Stimulated activated CD4-positive, alpha-beta T cell treated with anti-CD3 and anti-CD28 coated beads, Interleukin-4, amount 100 ng/mL, for 4 hours (primary cell): ENCODE data around the gene ACTR1A.
"Not testable (repeated sequence)": the region's sequence is repeated elsewhere in the genome, so short reads cannot be mapped to it uniquely, and the experiment has no call there.

Source experiments
- DNase-seq, 2 experiments: peaks; one replicate each; pipeline ENCODE4 v3.0.0-alpha.2; 2020

The ACTR1A gene

DNA sequence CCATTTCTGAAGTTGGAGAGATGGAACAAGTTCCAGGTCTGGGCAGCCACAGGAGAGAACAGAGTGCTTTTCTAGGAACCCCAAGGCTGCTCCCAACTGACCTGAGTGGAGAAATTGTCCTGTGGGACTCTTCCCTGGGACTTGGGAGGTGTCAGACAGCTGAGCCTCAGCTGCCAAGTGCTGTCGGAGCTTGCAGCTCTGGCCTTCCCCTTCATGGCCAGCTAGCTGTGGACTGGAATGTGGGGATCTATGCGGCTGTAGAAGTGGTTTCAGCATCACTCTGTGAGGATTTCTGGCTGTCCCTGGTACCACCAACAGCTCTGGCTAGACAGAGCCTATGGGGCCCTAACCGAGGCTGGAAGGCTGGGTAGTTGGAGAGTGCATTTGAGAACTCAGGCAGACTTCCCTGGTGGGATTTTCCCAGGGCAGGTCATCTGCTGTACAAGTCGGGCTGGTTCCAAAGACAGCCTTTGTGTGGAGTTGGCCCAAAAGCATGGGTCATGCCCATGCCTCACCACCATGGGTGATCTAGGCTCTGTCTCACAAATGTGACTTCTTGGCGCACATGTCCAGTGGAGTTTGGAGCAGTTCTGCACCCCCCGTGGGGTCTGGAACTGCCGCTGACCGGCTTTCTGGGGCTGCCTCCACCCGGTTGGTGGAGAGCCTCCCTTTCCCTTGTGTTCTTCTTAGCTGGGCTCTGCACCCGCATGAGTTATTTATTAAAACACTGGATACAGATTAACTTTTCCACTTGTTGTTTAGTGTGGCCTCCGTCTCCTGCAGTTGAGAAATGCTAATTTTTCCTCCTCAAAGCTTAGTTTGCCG, 12.2 kb upstream of the ACTR1A start:
- no peak for DNase-seq

DNA sequence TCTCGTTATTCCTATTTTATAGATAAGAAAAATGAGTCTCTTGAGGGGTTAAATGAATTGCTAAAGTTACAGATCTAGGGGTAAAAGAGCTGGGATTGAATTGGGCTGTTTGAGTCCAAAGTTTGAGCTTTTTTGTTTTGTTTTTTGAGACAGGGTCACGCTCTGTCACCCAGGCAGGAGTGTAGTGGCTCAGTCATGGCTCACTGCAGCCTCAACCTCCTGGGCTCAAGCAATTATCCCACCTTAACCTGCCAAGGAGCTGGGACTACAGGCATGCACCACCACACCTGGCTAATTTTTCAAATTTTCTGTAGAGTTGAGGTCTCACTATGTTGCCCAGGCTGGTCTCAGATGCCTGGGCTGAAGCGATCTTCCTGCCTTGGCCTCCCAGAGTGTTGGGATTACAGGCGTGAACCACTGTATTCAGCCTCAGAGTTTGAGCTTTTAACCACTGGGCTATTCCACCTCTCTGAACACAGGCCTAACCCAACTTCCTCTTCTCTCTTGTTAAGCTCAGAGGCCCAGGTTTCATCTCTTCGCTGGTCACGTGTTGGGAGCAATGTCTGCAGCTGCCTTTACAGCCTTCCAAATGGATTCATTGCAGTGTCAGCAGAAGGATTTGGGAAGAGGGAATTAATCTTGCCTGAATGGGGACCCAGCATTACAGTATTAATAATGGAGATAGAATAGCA, 9.2 kb upstream of the ACTR1A start:
- DNase-seq = no peak

DNA sequence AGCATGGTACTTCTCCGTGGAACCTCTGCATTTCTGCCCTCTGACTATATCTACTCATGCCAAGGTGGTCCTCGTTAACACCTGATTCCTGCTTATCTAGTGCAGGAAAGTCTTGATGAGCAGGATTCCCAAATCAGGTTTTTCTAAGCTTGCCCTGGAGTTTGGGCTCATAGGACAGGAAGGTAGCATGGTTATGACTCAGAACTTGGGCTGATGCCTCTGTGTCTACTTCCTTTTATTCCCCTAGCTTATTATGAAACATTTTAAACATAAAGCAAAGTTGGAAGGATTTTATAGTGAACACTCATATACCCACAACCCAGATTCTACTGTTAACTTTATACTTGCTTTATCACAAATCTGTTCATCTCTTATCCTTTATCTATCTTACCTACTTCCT, 6.9 kb upstream of the ACTR1A start:
- DNase-seq = no peak

DNA sequence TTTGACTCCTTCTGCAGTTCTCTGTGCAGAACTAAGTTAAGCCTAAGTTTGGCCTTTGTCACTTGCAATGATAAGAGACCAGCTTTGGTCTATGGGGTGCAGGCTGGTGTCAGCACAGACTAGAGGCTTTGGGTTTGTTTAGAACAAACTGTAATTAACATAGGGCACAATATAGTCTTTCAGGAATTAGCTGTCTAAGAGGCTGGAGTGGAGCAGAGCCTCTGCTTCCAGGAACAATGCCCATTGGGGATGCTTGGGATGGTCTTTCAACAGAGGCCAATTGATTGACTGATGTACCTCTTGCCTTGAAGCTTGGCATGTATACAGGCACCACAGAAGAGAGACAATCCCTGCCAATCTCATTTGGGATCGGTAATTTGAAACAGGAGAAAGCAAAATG, 6.0 kb upstream of the ACTR1A start:
- no peak for DNase-seq

DNA sequence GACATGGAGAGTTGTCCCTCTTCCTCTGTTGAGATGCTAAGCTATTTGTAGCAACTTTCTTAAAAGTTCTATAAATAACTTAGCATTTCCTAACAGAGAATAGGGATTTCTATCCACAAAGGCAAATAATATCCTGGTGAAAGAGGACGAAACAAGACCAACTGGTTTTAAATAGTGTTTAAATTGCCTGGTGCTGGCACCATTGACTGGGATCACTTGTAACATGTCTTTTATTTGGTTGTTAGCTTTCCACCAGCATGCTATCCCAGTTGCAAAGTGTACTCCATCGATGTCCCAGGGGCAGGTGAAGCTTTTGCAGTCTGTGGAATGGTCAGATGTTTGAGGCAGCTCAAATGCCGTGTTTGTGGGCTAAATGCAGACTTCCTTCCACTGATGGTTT, 5.0 kb upstream of the ACTR1A start:
- DNase-seq = no peak

- DNase-seq = no peak
Observed at GRCh38 chr10:102505462-102506115, 3.1 kb upstream of the ACTR1A start.

DNA sequence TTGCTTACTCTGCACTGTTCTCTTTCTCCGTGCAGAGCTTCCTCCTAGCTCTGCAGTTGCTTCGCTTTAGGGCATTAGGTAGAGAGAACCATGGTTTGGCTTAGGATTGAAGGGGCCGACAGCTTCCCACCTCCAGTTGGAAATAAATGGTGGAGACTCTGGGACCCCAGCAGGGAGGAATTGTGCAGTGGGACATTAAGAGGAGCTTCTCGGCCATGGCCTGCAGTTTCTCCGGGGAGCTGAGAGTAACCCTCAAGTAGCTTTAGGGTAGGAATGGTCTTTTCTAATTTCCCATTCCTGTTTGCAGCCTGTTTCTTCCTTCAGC, 2.4 kb upstream of the ACTR1A start:
- DNase-seq = no peak

DNA sequence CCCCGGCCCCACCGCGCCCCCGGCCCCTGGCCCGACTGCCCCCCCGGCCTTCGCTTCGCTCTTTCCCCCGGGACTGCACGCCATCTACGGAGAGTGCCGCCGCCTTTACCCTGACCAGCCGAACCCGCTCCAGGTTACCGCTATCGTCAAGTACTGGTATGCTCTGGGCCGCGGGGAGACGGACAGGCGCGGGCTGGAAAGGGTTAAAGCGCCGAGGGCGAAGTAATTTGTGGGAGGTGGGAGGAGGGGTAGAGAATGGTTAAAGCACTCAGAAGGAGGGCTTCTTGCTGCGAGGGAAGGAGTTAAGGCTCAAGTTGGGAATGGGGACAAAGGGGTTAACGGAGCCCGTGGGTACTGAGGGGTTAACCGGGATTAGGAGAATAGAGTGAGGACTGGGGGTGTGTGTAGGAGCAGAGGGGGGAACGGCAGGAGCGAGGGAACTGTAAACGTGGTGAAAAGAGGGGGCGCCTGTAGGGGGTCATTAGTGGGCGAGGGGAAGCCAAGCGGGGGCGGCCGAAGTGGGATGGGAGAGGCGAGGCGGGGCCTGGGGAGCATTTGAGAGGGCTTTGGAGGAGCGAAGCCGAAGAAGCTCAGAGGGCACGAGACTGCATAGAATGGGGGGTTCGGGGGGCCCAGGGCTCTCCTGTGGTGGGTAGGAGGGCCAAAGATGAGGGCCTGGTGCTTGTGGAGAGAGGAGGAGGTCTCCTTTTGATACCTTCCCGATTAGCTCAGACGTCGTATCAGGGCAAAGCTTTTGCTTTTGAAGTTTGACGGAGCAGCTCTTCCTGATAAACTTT, 1.9 kb upstream of the ACTR1A start:
- peak; percentile 22 to 27 for DNase-seq

- peak; percentile 97 to 98 for DNase-seq
Observed at GRCh38 chr10:102503264-102504178, 1.0 kb upstream of the ACTR1A start, which contains the start of gene SUFU. SUFU (plus strand) TSS chr10:102503972; CDS start chr10:102504153, 181 bp downstream.

GRCh38 chr10:102502029-102502336, 529 bp downstream of the ACTR1A start:
- peak; percentile 94 to 99 for DNase-seq

- no peak for DNase-seq
Observed at GRCh38 chr10:102501201-102502028, 1.1 kb downstream of the ACTR1A start.

DNA sequence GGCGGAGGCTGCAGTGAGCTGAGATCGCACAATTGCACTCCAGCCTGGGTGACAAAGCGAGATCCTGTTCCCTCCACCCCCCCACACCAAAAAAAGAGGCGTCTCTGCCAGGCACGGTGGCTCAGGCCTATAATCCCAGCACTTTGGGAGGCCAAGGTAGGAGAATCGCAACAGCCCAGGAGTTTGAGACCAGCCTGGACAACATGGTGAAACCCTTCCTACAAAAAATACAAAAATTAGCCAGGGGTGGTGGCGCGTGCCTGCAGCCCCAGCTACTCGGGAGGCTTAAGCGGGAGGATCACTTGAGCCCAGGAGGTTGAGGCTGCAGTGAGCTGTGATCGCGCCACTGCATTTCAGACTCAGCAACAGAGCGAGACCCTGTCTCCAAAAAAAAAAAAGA, 1.8 kb downstream of the ACTR1A start:
- DNase-seq = not testable (repeated sequence)

- no peak for DNase-seq
Observed at GRCh38 chr10:102499356-102499755, 3.2 kb downstream of the ACTR1A start.

DNA sequence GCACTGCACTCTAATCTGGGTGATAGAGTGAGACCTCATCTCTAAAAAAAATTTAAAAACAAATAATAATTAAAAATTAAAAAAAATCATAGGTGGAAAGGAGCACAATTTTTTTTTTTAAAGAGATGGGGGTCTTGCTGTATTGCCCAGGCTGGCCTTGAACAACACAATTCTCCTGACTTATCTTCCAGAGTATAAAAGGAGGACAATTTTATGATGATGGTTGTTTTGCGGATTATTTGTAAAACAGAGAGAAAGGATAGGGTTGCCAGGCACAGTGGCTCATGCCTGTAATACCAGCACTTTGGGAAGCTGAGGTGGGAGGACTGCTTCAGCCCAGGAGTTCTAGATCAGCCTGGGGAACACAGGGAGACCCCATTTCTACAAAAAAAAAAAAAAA, 5.0 kb downstream of the ACTR1A start:
- DNase-seq = no peak

- no peak for DNase-seq
Observed at GRCh38 chr10:102493771-102494170, 8.7 kb downstream of the ACTR1A start.

- no peak for DNase-seq
Observed at GRCh38 chr10:102492983-102493382, 9.5 kb downstream of the ACTR1A start.

DNA sequence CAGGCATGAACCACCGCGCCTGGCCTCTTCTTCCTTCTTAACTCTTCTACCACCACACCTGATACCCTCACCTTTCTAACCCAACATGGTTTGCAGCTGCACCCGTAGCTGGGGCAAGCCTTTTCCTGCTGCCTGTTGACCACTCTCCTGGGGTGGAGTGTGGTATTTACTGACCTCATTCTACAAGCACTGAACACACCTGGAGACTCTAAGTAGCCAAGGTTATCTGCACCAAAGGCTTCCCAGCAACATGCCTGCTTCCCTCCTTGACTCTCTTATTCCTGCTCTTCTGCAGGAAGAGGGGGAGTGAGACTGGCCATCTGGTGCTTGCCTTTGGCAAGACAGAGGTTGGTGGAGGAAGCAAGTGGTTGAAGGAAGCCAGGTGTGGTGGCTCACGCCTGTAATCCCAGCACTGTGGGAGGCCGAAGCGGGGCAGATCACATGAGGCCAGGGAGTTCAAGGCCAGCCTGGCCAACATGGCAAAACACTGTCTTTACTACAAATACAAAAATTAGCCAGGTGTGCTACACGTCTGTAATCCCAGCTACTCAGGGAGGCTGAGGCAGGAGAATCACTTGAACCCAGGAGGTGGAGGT, 10.1 kb downstream of the ACTR1A start:
- no peak for DNase-seq

GRCh38 chr10:102491136-102491535, 11.4 kb downstream of the ACTR1A start:
- DNase-seq = no peak

DNA sequence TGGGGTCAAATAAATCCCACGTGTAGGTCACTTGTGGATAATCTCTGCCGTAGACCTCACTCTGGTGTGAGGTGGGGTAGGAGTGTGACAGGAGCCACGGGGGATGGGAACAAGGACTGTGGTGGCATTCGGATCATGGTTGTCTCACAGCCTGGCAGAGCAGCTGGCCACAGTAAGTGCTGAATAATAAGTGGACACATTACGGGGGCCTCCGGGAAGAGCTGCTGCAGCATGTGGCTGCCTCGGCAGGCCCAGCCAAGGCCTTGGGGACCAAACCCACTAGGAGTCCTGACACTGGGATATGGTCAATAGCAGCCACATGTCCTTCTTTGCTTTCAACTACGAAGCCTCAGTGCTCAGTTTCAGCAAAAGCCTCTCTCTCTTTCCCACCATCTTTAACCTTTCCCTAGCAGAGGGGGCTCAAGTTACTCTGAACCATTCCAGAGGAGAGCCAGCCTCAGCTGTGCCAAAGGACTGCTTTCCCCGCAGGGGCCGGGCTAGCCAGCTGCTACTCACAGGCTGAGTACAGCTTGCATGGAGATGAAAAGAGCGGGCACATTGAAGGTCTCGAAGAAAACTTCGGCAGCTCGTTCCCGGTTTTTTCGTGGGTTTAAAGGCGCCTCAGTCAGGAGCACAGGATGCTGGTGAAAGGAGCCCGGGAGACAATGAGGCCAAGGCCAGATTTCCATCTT, 17.3 kb downstream of the ACTR1A start:
- DNase-seq = no peak

DNA sequence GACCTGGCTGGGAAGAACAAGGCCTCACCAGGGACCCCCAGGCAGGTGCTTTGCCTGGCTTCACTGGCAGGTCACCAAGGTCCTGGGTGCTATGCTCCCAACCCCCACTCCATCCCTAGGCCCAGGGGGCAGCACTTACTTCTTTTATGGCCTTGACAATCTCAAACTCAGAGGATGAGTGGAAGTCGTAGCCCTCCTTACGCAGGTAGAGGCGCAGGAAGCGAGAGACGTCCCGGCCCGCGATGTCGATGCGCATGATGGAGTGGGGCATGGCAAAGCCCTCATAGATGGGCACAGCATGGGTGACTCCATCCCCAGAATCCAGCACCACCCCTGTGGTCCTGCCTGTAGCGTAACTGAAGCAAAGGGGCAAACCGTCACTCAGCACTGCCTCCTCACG, 18.5 kb downstream of the ACTR1A start:
- DNase-seq = no peak
